Heart right ventricle (tissue), 16 donors: ENCODE measurements around the gene SWAP70. TPM values are rescaled to one million over a fixed set of nuclear protein-coding genes. Genes with fewer than 3 reads are reported as not detected.
"Not testable (repeated sequence)": the region's sequence is repeated elsewhere in the genome, so short reads cannot be mapped to it uniquely, and the experiment has no call there.

Experiments
- ATAC-seq, 8 donors: fragments of 200-7000 bp; cut with Tn5 transposase; one replicate each; pipeline ENCODE4 v1.9.1; 2020; ENCODE audit warnings: mild to moderate bottlenecking in 8 of 8, moderate library complexity in 8 of 8, moderate number of reproducible peaks in 1 of 8
- DNase-seq, 2 donors: peaks; one replicate each; pipeline ENCODE4 v3.0.0-alpha.2; 2020
- H3K27ac ChIP-seq, 10 donors: fragments of 200-600 bp; sonication (generic) in 2 of 10; one replicate each; pipeline versions ENCODE4 v1.5.0 to v1.8.0; 2020 to 2022; ENCODE audit warnings: mild to moderate bottlenecking in 3 of 10
- H3K27me3 ChIP-seq, 7 donors: fragments of 200-600 bp; one replicate each; pipeline ENCODE4 v1.8.0; 2021 to 2022; ENCODE audit warnings: mild to moderate bottlenecking in 2 of 7
- H3K36me3 ChIP-seq, 9 donors: fragments of 200-600 bp; sonication (generic) in 1 of 9; one replicate each; pipeline versions ENCODE4 v1.5.0 to v1.8.0; 2020 to 2022; ENCODE audit warnings: mild to moderate bottlenecking in 2 of 9
- H3K4me1 ChIP-seq, 9 donors: fragments of 200-600 bp; sonication (generic) in 1 of 9; one replicate each; pipeline versions ENCODE4 v1.5.0 to v1.8.0; 2020 to 2022; ENCODE audit warnings: mild to moderate bottlenecking in 4 of 9
- H3K4me3 ChIP-seq, 10 donors: fragments of 200-600 bp; sonication (generic) in 2 of 10; one replicate each; pipeline versions ENCODE4 v1.5.0 to v1.8.0; 2020 to 2022; ENCODE audit warnings: mild to moderate bottlenecking in 7 of 10, moderate library complexity in 2 of 10
- H3K9me3 ChIP-seq, 11 donors: fragments of 200-600 bp in 10 of 11; sonication (generic) in 2 of 11; one replicate each; pipeline versions ENCODE4 v1.5.0 to v1.8.0; 2013 to 2022; ENCODE audit warnings: mild to moderate bottlenecking in 2 of 11, control low read depth in 1 of 11, moderate library complexity in 1 of 11
- CTCF ChIP-seq, 9 donors: fragments of 200-600 bp; sonication (generic) in 2 of 9; IDR thresholded peaks; one replicate each; pipeline versions ENCODE4 v1.5.0 to v1.8.0; 2021 to 2022; ENCODE audit warnings: antibody characterized with exemption in 9 of 9, mild to moderate bottlenecking in 5 of 9, moderate library complexity in 1 of 9
- WGBS, 2 donors: extraction: QIAGEN DNeasy Blood & Tissue Kit; methylation state at CpG; one replicate each; pipeline ENCODE4 v1.1.7; 2013; ENCODE audit warnings: inconsistent platforms in 1 of 2; 5-methylcytosine and 5-hydroxymethylcytosine counted together
- intact Hi-C, 10 donors: fragments of 100-400 bp; cut with DNase I; formaldehyde crosslinking; loops; one replicate each; pipeline versions ENCODE4 v1.11.1 to v1.14.2; 2022
- polyA plus RNA-seq, 2 donors: library from polyadenylated mRNA; stranded (reverse); fragments of 200-250 nt; gene quantifications; one replicate each; pipeline ENCODE4 v1.2.3, GENCODE V29; 2013
- total RNA-seq, 10 donors: library from RNA; stranded (reverse); fragmentation: NEBNext Ultra II Directional in 3 of 10; extraction: Animal tissue kit (Norgen Biotek cat#: 25700) in 3 of 10; gene quantifications; one replicate each; pipeline versions ENCODE4 v1.2.1 to v1.2.4, GENCODE V29; 2021 to 2023
- donor health status: Arrhythmogenic right ventricular cardiomyopathy.
- donor health status: ischemic (EF 13 %, LVEDD 7.1; RV severe dilation, severe dysfunction).
- donor health status: healthy with polysubstance abuse.
- donor health status: DM: no; HTN: yes; CAD: no.
- donor health status: DM: no; HTN: no; CAD: no.
- donor health status: ischemic (EF 25% LVEDD 6.9; RV normal size, moderate dysfunction).
- donor health status: ischemic (EF 25% LVEDD 5.7; RV mildly dilated, moderate dysfunction).
- donor health status: healthy.
- donor health status: DM: yes; HTN: yes; CAD: no.
- donor health status: Ischemic cardiomyopathy.
- donor health status: ischemic (EF 35%, LVEDD 5.7; RV mildly dilated, moderate dysfunction).
- donor health status: nonischemic (EF 11% LVEDD 7.7; RV severe dilation, severe dysfunction).
- donor health status: DM: yes; HTN: yes; CAD: no.
- donor health status: PGD.
- donor health status: ischemic (EF 29% LVEDD 5.4; RV normal size, mild dysfunction).
- donor health status: nonischemic (EF 23%, LVEDD 6.1; RV moderate dilation, normal function).

The SWAP70 gene
- total and polyA plus RNA-seq, 12 donors: 7.8 to 33.4 (median 19.6) TPM

- DNase-seq (no peak), ATAC-seq (no peak)
- Histone ChIP-seq H3K27me3 (no peaks in the 10 kb centered on the region), H3K9me3 (no peaks in the 10 kb centered on the region), H3K4me3 (no peak overlapping the region), H3K4me1 (peaks cover 0 to 28% (median 17%) of the 10 kb centered on the region in 9 donors), H3K27ac (no peak overlapping the region), H3K36me3 (no peaks in the 10 kb centered on the region)
- WGBS, 2 donors: 81 to 87% methylated on average over 5 of the region's 5 CpGs
- intact Hi-C loops: loop anchor here in 7 of 10 donors (5.0 to 10.0 kb wide), 6 partner anchors 44 to 707 kb away; partner anchors contain the start of genes SWAP70 (in 2 of the 7) and ADM (in 1 of the 7)
- TF ChIP-seq CTCF (IDR thresholded peaks at IDR 0.05): no peak
Measured at GRCh38 chr11:9617940-9618339, 45.9 kb upstream of the SWAP70 start.

GRCh38 chr11:9619004-9619403 lies 44.9 kb upstream of the SWAP70 start:
- intact Hi-C loops: loop anchor here in 7 of 10 donors (5.0 to 10.0 kb wide), 6 partner anchors 43 to 706 kb away; partner anchors contain the start of genes SWAP70 (in 2 of the 7) and ADM (in 1 of the 7)
- TF ChIP-seq CTCF (IDR thresholded peaks at IDR 0.05): no peak
- Histone ChIP-seq H3K27me3 (no peaks in the 10 kb centered on the region), H3K27ac (no peak overlapping the region), H3K4me3 (no peak overlapping the region), H3K36me3 (no peaks in the 10 kb centered on the region), H3K9me3 (no peaks in the 10 kb centered on the region), H3K4me1 (peaks cover 0 to 19% (median 11%) of the 10 kb centered on the region in 9 donors)
- DNase-seq (no peak), ATAC-seq (no peak)
- WGBS, 2 donors: 100% methylated on average over 1 of the region's 1 CpG

- DNase-seq (no peak), ATAC-seq (no peak)
- Histone ChIP-seq H3K4me3 (no peak overlapping the region), H3K9me3 (no peaks in the 10 kb centered on the region), H3K27me3 (no peaks in the 10 kb centered on the region), H3K4me1 (peaks cover 0 to 19% (median 7%) of the 10 kb centered on the region in 9 donors), H3K36me3 (no peaks in the 10 kb centered on the region), H3K27ac (no peak overlapping the region)
- intact Hi-C loops: loop anchor here in 8 of 10 donors (5.0 to 10.0 kb wide), 8 partner anchors 42 to 705 kb away; partner anchors contain the start of genes SWAP70 (in 2 of the 8) and ADM (in 1 of the 8)
- no peak for TF ChIP-seq CTCF (IDR thresholded peaks at IDR 0.05)
Measured at GRCh38 chr11:9619971-9620370, 43.9 kb upstream of the SWAP70 start.

GRCh38 chr11:9622353-9622752 lies 41.5 kb upstream of the SWAP70 start:
- H3K27me3 ChIP-seq, DNase-seq, ATAC-seq, H3K9me3 ChIP-seq, H3K4me3 ChIP-seq, H3K27ac ChIP-seq, H3K36me3 ChIP-seq: not testable (repeated sequence)
- WGBS, 2 donors: 77 to 80% methylated on average over 7 of the region's 7 CpGs
- intact Hi-C loops: loop anchor here in 2 of 10 donors (5.0 to 10.0 kb wide), 3 partner anchors 62 to 510 kb away; no protein-coding TSS in a partner anchor
- peaks cover 0 to 30% (median 25%) of the 10 kb centered on the region in 9 donors for H3K4me1 ChIP-seq

GRCh38 chr11:9623053-9623452 lies 40.8 kb upstream of the SWAP70 start:
- 97 to 100% methylated on average over 22 to 23 of the region's 23 CpGs for WGBS, 2 donors
- H3K27me3 ChIP-seq, DNase-seq, H3K27ac ChIP-seq, ATAC-seq, H3K36me3 ChIP-seq, H3K9me3 ChIP-seq, H3K4me3 ChIP-seq: not testable (repeated sequence)
- peaks cover 0 to 30% (median 25%) of the 10 kb centered on the region in 9 donors for H3K4me1 ChIP-seq
- intact Hi-C loops: loop anchor here in 2 of 10 donors (5.0 to 10.0 kb wide), 3 partner anchors 62 to 509 kb away; no protein-coding TSS in a partner anchor
